HEK293 (cell line): ENCODE measurements around the gene CDH23.

Experiments used
- PRDM10 ChIP-seq: fragments of 450-650 bp; formaldehyde crosslinking; IDR thresholded peaks from 2 replicates; pipeline ENCODE4 v1.5.1; 2016; ENCODE audit warnings: missing biosample characterization, missing genetic modification characterization
- ZNF184 ChIP-seq: fragments of 450-650 bp; IDR thresholded peaks from 2 replicates; pipeline ENCODE4 v1.5.1; 2018; ENCODE audit warnings: missing biosample characterization, mild to moderate bottlenecking, missing genetic modification characterization
- ZNF350 ChIP-seq: fragments of 450-650 bp; formaldehyde crosslinking; IDR thresholded peaks from 2 replicates; pipeline ENCODE4 v1.5.0; 2017; ENCODE audit warnings: missing biosample characterization, mild to moderate bottlenecking, missing genetic modification characterization
- TF ChIP-seq, protein P1 (sequence below): fragments of 450-650 bp; formaldehyde crosslinking; IDR thresholded peaks from 2 replicates; pipeline ENCODE4 v1.5.1; 2016; ENCODE audit warnings: missing biosample characterization, missing genetic modification characterization

- TF ChIP-seq PRDM10 (tag by site-specific recombination) (no peak), ZNF184 (no peak), ZNF350 (tag by site-specific recombination) (no peak)
- TF ChIP-seq, protein P1, sequence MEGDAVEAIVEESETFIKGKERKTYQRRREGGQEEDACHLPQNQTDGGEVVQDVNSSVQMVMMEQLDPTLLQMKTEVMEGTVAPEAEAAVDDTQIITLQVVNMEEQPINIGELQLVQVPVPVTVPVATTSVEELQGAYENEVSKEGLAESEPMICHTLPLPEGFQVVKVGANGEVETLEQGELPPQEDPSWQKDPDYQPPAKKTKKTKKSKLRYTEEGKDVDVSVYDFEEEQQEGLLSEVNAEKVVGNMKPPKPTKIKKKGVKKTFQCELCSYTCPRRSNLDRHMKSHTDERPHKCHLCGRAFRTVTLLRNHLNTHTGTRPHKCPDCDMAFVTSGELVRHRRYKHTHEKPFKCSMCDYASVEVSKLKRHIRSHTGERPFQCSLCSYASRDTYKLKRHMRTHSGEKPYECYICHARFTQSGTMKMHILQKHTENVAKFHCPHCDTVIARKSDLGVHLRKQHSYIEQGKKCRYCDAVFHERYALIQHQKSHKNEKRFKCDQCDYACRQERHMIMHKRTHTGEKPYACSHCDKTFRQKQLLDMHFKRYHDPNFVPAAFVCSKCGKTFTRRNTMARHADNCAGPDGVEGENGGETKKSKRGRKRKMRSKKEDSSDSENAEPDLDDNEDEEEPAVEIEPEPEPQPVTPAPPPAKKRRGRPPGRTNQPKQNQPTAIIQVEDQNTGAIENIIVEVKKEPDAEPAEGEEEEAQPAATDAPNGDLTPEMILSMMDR (tag by site-specific recombination): no peak
These were observed 4.3 kb downstream of the CDH23 start for GRCh38 chr10:71401056-71401455.
